HepG2 (cell line): ENCODE data around the gene ELAPOR1. TPM values are rescaled to one million over a fixed set of nuclear protein-coding genes. Genes with fewer than 3 reads are reported as not detected.

Experiments used
- FOXK1 ChIP-seq: sonication (generic); formaldehyde crosslinking; IDR thresholded peaks from 2 replicates; pipeline ENCODE4 v1.4.0; 2020; ENCODE audit warnings: low read depth, missing genetic modification reagents, borderline replicate concordance
- HNRNPH1 ChIP-seq: fragments of 200-400 bp; formaldehyde crosslinking; optimal IDR thresholded peaks from 2 replicates; pipeline ENCODE3; 2017; ENCODE audit warnings: mild to moderate bottlenecking, low read depth, low read length
- NAIF1 ChIP-seq: sonication (generic); formaldehyde crosslinking; IDR thresholded peaks from 2 replicates; pipeline ENCODE4 v1.5.0; 2020; ENCODE audit warnings: mild to moderate bottlenecking, missing genetic modification reagents, borderline replicate concordance
- NFKBIZ ChIP-seq: IDR thresholded peaks from 2 replicates; pipeline ENCODE4 v1.6.1; 2018; ENCODE audit warnings: missing genetic modification reagents, missing compliant biosample characterization
- NRL ChIP-seq: sonication (generic); formaldehyde crosslinking; IDR thresholded peaks from 2 replicates; pipeline ENCODE4 v1.5.0; 2020; ENCODE audit warnings: missing genetic modification reagents, mild to moderate bottlenecking, moderate library complexity, borderline replicate concordance
- PHF21A ChIP-seq: sonication (generic); formaldehyde crosslinking; IDR thresholded peaks from 2 replicates; pipeline ENCODE4 v1.5.0; 2020; ENCODE audit warnings: mild to moderate bottlenecking, missing genetic modification reagents
- SIX1 ChIP-seq: sonication (generic); formaldehyde crosslinking; IDR thresholded peaks from 2 replicates; pipeline ENCODE4 v1.4.0; 2020; ENCODE audit warnings: missing genetic modification reagents, borderline replicate concordance
- SRF ChIP-seq: IDR thresholded peaks from 2 replicates; pipeline ENCODE4 v1.6.1; 2011; ENCODE audit warnings: mild to moderate bottlenecking, low read depth, low read length, moderate library complexity
- XRCC5 ChIP-seq: fragments of 200-400 bp; formaldehyde crosslinking; optimal IDR thresholded peaks from 2 replicates; pipeline ENCODE3; 2017; ENCODE audit warnings: mild to moderate bottlenecking, low read length
- ZFP36L1 ChIP-seq: sonication (generic); formaldehyde crosslinking; IDR thresholded peaks from 2 replicates; pipeline ENCODE4 v1.8.0; 2022; ENCODE audit warnings: mild to moderate bottlenecking, missing genetic modification reagents, moderate library complexity
- ZNF264 ChIP-seq: sonication (generic); formaldehyde crosslinking; IDR thresholded peaks from 2 replicates; pipeline ENCODE4 v1.4.0; 2020; ENCODE audit warnings: missing genetic modification reagents
- ZNF382 ChIP-seq: sonication (generic); formaldehyde crosslinking; IDR thresholded peaks from 2 replicates; pipeline ENCODE4 v1.5.0; 2020; ENCODE audit warnings: missing genetic modification reagents, mild to moderate bottlenecking, borderline replicate concordance
- ZNF484 ChIP-seq: sonication (generic); formaldehyde crosslinking; IDR thresholded peaks from 2 replicates; pipeline ENCODE4 v1.5.1; 2020; ENCODE audit warnings: mild to moderate bottlenecking, low read depth, missing genetic modification reagents, borderline replicate concordance
- ZSCAN21 ChIP-seq: sonication (generic); formaldehyde crosslinking; IDR thresholded peaks from 2 replicates; pipeline ENCODE4 v1.8.0; 2022; ENCODE audit warnings: mild to moderate bottlenecking, missing genetic modification reagents, moderate library complexity, borderline replicate concordance
- polyA plus RNA-seq, 8 experiments: library from polyadenylated mRNA; depleted of rRNA in 3 of 8; stranded (reverse) in 7 of 8; unstranded in 1 of 8; fragments of >200 nt; fragmentation: Illumina TruSeq in 4 of 8; extraction: Trizol in 4 of 8; gene quantifications; 2 replicates each; pipeline versions ENCODE4 v1.2.1 to v1.2.3, GENCODE V29; 2011 to 2016; ENCODE audit warnings: low read depth in 4 of 8, missing spikeins in 1 of 8, mixed read lengths in 1 of 8; ENCODE audit not compliant: insufficient read depth in 1 of 8
- total RNA-seq, 5 experiments: library from RNA; depleted of rRNA; stranded (reverse); fragments of >200 nt; fragmentation: Illumina TruSeq; extraction: Trizol; gene quantifications; 2 replicates each; pipeline ENCODE4 v1.2.3, GENCODE V29; 2016; ENCODE audit warnings: low read depth in 1 of 5
- TF ChIP-seq, protein P1 (sequence below): sonication (generic); formaldehyde crosslinking; IDR thresholded peaks from 2 replicates; pipeline ENCODE4 v1.4.0; 2020; ENCODE audit warnings: mild to moderate bottlenecking, low read depth, missing genetic modification reagents
- TF ChIP-seq, protein P2 (sequence below): sonication (generic); formaldehyde crosslinking; IDR thresholded peaks from 2 replicates; pipeline ENCODE4 v1.4.0; 2020; ENCODE audit warnings: missing genetic modification reagents
- TF ChIP-seq, protein P3 (sequence below), 2 experiments: sonication (generic) in 1 of 2; formaldehyde crosslinking in 1 of 2; IDR thresholded peaks; 2 replicates each; pipeline versions ENCODE4 v1.5.1 to v1.6.1; 2011 to 2020; ENCODE audit warnings: borderline replicate concordance in 1 of 2, low read depth in 1 of 2, low read length in 1 of 2, mild to moderate bottlenecking in 1 of 2, missing genetic modification reagents in 1 of 2, moderate library complexity in 1 of 2
- TF ChIP-seq, protein P4 (sequence below): sonication (generic); formaldehyde crosslinking; IDR thresholded peaks from 2 replicates; pipeline ENCODE4 v1.4.0; 2020; ENCODE audit warnings: missing genetic modification reagents, mild to moderate bottlenecking, borderline replicate concordance

The ELAPOR1 gene
- total and polyA plus RNA-seq, 2 of the 13 experiments (the other 11 are each of a cell fraction or from before 2014, with no cell fraction given) = 0.13 to 0.20 TPM

DNA sequence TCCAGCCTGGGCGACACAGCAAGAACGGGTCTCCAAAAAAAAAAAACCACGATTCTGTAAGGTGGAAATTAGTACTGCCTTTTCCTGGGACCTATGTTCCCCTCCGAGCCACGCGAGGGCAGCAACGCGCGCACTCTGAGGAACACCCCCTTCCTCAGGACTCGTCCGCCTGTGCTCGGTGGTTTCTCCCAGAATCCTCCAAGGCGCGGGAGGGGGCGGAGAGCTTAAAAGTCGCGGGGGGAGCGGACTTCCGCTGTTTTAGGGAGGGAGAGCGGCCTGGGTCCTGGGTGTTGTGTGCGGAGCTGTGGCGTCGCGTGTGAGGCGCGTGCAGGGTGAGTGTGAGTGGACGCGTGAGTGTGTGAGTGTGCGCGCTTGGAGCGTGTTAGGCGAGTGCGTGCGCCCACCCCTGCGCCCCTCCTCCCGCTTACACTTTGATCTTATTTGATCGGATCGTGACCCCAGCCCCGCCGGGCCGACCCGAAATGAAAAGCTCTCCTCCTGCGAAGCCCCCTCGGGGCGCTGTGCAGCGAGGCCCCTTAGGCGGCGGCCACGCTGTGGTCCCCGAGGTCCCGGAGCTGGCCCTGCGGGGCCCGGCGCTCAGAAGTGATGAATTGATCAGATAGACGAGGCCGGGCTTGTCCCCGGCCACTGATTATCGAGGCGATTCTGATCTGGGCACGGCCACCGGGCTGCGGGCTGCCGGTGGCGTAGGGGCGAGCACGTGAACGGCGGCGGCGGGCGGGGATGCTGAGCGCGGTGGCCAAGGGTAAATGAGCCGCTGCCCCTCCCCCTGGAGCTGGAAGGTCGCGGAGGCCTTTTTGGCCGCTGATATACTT lies 13.8 kb upstream of the ELAPOR1 start (continued):
- peak; percentile 99 for TF ChIP-seq NRL
- TF ChIP-seq HNRNPH1 = peak; percentile 99
- TF ChIP-seq ZSCAN21 (CRISPR knock-in tag) = peak; percentile 88; the same call in 1 of the 2 replicates
- peak; percentile 70; the same call in 1 of the 2 replicates for TF ChIP-seq FOXK1 (CRISPR knock-in tag)
- TF ChIP-seq, protein P1, sequence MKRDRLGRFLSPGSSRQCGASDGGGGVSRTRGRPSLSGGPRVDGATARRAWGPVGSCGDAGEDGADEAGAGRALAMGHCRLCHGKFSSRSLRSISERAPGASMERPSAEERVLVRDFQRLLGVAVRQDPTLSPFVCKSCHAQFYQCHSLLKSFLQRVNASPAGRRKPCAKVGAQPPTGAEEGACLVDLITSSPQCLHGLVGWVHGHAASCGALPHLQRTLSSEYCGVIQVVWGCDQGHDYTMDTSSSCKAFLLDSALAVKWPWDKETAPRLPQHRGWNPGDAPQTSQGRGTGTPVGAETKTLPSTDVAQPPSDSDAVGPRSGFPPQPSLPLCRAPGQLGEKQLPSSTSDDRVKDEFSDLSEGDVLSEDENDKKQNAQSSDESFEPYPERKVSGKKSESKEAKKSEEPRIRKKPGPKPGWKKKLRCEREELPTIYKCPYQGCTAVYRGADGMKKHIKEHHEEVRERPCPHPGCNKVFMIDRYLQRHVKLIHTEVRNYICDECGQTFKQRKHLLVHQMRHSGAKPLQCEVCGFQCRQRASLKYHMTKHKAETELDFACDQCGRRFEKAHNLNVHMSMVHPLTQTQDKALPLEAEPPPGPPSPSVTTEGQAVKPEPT = peak; percentile 78; the same call in 1 of the 2 replicates
- peak; percentile 71; the same call in 1 of the 2 replicates for TF ChIP-seq NAIF1
- TF ChIP-seq, protein P2, sequence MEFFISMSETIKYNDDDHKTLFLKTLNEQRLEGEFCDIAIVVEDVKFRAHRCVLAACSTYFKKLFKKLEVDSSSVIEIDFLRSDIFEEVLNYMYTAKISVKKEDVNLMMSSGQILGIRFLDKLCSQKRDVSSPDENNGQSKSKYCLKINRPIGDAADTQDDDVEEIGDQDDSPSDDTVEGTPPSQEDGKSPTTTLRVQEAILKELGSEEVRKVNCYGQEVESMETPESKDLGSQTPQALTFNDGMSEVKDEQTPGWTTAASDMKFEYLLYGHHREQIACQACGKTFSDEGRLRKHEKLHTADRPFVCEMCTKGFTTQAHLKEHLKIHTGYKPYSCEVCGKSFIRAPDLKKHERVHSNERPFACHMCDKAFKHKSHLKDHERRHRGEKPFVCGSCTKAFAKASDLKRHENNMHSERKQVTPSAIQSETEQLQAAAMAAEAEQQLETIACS (CRISPR knock-in tag) = peak; percentile 62; the same call in 1 of the 2 replicates
- 0 out of 2 replicates have a peak, but pooled peaks have one; percentile 4 for TF ChIP-seq SIX1 (CRISPR knock-in tag)
- TF ChIP-seq ZFP36L1 (CRISPR knock-in tag) = peak; percentile 88
- peak; percentile 95 for TF ChIP-seq XRCC5
- peak; percentile 72; the same call in 1 of the 2 replicates for TF ChIP-seq ZNF484
- peak; percentile 68; the same call in 1 of the 2 replicates for TF ChIP-seq NFKBIZ (CRISPR knock-in tag)
- 0 out of 2 replicates have a peak, but pooled peaks have one; percentile 39 for TF ChIP-seq ZNF264 (CRISPR knock-in tag)
- no peak for TF ChIP-seq SRF
- TF ChIP-seq, protein P3, sequence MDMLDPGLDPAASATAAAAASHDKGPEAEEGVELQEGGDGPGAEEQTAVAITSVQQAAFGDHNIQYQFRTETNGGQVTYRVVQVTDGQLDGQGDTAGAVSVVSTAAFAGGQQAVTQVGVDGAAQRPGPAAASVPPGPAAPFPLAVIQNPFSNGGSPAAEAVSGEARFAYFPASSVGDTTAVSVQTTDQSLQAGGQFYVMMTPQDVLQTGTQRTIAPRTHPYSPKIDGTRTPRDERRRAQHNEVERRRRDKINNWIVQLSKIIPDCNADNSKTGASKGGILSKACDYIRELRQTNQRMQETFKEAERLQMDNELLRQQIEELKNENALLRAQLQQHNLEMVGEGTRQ (IDR thresholded peaks at IDR 0.05; ENCODE audit: low read depth, low read length) = no peak
- TF ChIP-seq, protein P3 (CRISPR knock-in tag; IDR thresholded peaks at IDR 0.05; ENCODE audit: borderline replicate concordance) = peak; percentile 31; the same call in 1 of the 2 replicates
- 0 out of 2 replicates have a peak, but pooled peaks have one; percentile 50 for TF ChIP-seq PHF21A
- TF ChIP-seq, protein P4, sequence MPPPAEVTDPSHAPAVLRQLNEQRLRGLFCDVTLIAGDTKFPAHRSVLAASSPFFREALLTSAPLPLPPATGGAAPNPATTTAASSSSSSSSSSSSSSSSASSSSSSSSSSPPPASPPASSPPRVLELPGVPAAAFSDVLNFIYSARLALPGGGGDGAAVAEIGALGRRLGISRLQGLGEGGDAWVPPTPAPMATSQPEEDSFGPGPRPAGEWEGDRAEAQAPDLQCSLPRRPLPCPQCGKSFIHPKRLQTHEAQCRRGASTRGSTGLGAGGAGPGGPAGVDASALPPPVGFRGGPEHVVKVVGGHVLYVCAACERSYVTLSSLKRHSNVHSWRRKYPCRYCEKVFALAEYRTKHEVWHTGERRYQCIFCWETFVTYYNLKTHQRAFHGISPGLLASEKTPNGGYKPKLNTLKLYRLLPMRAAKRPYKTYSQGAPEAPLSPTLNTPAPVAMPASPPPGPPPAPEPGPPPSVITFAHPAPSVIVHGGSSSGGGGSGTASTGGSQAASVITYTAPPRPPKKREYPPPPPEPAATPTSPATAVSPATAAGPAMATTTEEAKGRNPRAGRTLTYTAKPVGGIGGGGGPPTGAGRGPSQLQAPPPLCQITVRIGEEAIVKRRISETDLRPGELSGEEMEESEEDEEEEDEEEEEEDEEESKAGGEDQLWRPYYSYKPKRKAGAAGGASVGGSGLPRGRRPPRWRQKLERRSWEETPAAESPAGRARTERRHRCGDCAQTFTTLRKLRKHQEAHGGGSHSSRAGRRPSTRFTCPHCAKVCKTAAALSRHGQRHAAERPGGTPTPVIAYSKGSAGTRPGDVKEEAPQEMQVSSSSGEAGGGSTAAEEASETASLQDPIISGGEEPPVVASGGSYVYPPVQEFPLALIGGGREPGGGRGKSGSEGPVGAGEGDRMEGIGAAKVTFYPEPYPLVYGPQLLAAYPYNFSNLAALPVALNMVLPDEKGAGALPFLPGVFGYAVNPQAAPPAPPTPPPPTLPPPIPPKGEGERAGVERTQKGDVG (CRISPR knock-in tag) = no peak
- no peak for TF ChIP-seq ZNF382 (CRISPR knock-in tag)
